Measurements from ENCODE around the gene EDIL3.

DNA sequence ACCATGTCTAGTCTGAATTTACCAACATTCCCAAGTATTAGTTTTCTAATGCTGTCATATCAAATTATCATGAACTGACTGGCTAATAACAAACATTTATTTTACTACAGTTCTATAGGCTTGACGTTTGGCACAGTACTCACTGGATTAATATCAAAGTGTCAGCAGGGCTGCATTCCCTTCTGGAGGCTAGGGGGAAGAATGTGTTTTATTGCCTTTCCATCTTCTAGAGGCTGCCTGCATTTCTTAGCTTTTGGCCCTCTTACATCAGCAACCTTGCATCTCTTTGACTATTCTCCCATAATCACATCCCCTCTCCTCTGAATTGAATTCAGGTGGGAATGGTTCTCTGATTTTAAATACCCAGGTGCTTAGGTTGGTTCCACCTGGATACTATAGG lies 84.7 kb downstream of the EDIL3 start:
- no peak for TF ChIP-seq EZH2 (IDR thresholded peaks at IDR 0.05; ENCODE audit: low read length, missing control alignments)
- TF ChIP-seq, protein P1, sequence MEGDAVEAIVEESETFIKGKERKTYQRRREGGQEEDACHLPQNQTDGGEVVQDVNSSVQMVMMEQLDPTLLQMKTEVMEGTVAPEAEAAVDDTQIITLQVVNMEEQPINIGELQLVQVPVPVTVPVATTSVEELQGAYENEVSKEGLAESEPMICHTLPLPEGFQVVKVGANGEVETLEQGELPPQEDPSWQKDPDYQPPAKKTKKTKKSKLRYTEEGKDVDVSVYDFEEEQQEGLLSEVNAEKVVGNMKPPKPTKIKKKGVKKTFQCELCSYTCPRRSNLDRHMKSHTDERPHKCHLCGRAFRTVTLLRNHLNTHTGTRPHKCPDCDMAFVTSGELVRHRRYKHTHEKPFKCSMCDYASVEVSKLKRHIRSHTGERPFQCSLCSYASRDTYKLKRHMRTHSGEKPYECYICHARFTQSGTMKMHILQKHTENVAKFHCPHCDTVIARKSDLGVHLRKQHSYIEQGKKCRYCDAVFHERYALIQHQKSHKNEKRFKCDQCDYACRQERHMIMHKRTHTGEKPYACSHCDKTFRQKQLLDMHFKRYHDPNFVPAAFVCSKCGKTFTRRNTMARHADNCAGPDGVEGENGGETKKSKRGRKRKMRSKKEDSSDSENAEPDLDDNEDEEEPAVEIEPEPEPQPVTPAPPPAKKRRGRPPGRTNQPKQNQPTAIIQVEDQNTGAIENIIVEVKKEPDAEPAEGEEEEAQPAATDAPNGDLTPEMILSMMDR (conservative IDR thresholded peaks at IDR 0.05 in 1 of 2, IDR thresholded peaks at IDR 0.05 in 1 of 2; ENCODE audit: low read depth in 1 of 2, low read length in 2 of 2): no peak

Data from fibroblast of lung (primary cell).